ENCODE data around the gene TBC1D16.

Gene TBC1D16

DNA sequence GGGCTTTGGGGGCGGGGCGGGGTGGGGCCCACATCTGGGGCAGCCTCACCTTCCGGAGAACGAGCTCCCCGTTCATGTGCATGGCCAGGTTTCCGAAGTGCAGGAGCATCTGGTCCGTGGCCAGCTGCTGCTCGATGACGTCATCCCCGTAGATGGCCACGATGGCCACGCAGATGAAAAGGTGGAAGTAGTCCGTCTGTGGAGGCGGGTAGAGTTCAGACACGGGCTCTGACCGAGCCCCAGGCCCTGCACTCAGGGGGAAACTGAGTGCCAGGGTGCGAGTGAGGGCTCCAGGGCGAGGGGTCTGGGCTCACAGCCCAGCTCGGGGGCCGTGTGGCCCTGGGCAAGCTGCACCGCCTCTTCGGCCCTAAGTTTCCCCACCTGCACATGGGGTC is 93.7 kb downstream of the TBC1D16 start:
- TF ChIP-seq POLR2A (IDR thresholded peaks at IDR 0.05; ENCODE audit: low read depth, low read length) (no peak), TAF1 (IDR thresholded peaks at IDR 0.05; ENCODE audit: borderline replicate concordance, low read depth, low read length) (no peak), POLR2AphosphoS5 (IDR thresholded peaks at IDR 0.05; ENCODE audit: low read depth, low read length) (no peak)
- DNase-seq (ENCODE audit: insufficient read length), result no peak
- no peak for FAIRE-seq

DNA sequence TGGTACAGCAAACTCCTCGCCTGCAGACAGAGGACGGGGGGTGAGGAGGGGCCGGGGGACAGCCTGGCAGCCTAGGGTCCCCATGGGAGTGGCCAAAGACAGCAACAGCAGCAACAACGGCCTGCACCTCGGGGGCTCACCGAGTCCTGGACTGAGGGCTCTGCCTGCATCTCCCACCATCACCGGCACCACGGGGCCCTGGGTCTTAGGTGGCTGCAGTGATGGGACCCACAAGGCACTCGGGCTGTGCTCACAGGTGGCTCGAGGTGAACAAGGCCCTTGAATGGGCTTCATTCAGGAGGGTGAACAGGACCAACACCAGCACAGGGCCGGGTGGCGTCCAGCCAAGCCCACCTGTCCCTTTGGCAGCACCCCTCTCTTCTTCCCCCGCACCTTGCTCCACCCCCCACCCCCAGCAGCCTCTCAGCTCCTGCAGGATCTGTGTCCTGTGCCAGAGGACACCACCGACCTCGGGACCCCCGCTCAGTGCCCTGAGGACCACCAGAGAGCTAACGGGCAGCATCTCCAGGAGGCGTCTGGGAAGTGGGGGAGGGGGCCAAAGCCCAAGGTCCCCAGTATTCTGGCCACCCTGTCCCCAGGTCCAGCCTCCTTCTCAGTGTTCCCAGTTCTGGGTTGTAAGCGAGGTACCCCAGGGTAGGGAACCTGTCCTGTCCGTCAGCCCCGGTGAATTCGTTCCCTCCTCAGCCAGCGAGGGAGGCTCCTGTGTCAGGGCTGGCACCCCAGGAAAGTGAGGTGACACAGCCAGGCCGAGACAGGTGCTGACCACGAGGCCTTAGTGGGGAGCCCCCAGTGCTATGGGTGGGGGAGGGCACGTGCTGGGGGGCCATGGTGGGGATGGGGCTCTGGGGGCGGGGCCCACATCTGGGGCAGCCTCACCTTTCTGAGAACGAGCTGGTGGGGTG is 94.3 kb downstream of the TBC1D16 start:
- DNase-seq (ENCODE audit: insufficient read length) (no peak), FAIRE-seq (no peak)
- TF ChIP-seq POLR2AphosphoS5 (IDR thresholded peaks at IDR 0.05; ENCODE audit: low read depth, low read length) (no peak), TAF1 (IDR thresholded peaks at IDR 0.05; ENCODE audit: borderline replicate concordance, low read depth, low read length) (no peak), POLR2A (IDR thresholded peaks at IDR 0.05; ENCODE audit: low read depth, low read length) (no peak)

DNA sequence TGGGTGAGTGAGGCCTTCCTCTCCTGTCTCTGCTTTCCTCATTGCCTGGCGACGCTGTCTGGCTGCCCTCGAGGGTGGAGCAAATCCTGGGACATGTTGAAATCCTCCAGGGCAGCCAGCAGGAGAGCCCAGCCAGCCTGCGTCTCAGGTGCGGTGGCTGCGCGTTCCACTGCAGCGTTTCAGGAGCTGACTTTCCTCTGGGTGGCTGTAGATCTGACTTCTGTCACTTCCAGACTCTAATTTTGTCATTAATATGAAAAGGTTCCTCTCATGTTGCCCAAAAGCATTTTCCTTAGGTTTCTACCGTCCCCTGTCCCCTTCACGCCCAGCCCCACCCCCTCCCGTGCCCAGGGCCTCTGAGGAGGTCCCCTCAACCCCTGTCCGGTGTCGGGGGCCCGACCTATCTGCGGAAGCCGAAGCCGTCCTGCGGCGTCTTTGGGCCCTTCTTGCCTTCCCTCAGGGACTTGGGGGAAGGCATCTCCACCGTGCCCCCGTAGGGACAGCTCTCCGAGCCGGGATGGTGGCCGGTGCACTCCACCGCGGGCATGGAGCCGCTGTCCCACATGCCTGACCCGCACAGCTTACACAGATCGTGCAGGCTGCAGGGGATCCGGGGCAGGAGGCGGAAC is 95.1 kb downstream of the TBC1D16 start:
- DNase-seq (ENCODE audit: insufficient read length) (no peak), FAIRE-seq (no peak)

DNA sequence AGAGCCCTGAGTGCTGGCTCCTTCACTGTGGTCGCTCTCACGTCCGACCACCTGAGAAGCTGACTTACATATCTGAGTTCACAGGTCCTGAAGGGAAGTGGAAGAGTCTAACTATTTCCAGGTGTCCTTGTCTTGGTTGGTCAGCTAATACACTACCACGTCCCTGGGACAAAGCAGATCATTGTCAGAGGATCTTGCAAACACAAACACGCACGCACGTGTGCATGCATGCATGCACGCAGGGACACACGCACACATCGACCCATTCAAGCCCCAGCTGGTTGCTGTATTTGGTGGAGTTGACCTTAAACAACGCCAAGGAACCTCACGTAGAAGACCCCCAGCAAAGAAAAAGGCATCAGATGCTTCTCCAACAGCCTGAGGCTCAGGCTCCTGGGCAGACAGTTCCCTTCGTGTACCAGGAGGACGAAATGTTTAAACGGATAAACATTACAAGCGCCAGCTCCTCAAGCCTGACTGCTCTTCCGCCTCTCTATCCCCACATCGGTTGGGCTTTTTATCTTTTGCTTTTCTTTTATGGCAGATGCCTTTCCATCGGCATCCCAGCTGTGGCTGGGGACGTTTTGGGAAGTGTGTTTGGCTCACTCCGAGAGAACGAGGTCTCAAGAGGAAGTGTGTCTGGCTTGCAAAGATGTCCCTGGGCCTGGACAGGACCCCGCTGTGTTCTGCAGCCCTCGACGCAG is 95.8 kb downstream of the TBC1D16 start:
- FAIRE-seq (no peak), DNase-seq (ENCODE audit: insufficient read length) (no peak)

More for the DNA sequence above, 95.1 kb downstream of the TBC1D16 start:
- TF ChIP-seq TAF1 (IDR thresholded peaks at IDR 0.05; ENCODE audit: borderline replicate concordance, low read depth, low read length) (no peak), POLR2A (IDR thresholded peaks at IDR 0.05; ENCODE audit: low read depth, low read length) (no peak), POLR2AphosphoS5 (IDR thresholded peaks at IDR 0.05; ENCODE audit: low read depth, low read length) (no peak)

DNA sequence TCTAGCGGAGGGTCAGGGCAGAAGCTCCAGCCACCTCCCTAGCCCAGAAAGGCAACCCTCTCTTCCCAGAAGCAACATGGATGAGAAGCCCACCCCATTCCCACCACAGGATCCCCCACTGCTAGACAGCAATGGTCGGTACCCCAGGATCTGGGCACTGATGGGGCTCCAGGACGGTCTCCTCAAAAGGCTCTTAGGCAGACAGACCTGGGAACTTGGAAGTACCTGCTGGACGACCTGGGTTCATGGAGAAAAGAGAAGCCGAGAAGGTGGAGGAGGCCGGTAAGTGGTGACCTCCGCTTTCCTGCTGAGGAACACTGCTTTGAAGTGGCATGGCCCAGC is 96.6 kb downstream of the TBC1D16 start:
- DNase-seq (ENCODE audit: insufficient read length) (no peak), FAIRE-seq (no peak)
- no peak for TF ChIP-seq POLR2A (IDR thresholded peaks at IDR 0.05; ENCODE audit: low read depth, low read length)
- no peak for TF ChIP-seq TAF1 (IDR thresholded peaks at IDR 0.05; ENCODE audit: borderline replicate concordance, low read depth, low read length)
- no peak for TF ChIP-seq POLR2AphosphoS5 (IDR thresholded peaks at IDR 0.05; ENCODE audit: low read depth, low read length)

More for the DNA sequence above, 95.8 kb downstream of the TBC1D16 start:
- TF ChIP-seq POLR2A (IDR thresholded peaks at IDR 0.05; ENCODE audit: low read depth, low read length) (no peak), TAF1 (IDR thresholded peaks at IDR 0.05; ENCODE audit: borderline replicate concordance, low read depth, low read length) (no peak), POLR2AphosphoS5 (IDR thresholded peaks at IDR 0.05; ENCODE audit: low read depth, low read length) (no peak)

DNA sequence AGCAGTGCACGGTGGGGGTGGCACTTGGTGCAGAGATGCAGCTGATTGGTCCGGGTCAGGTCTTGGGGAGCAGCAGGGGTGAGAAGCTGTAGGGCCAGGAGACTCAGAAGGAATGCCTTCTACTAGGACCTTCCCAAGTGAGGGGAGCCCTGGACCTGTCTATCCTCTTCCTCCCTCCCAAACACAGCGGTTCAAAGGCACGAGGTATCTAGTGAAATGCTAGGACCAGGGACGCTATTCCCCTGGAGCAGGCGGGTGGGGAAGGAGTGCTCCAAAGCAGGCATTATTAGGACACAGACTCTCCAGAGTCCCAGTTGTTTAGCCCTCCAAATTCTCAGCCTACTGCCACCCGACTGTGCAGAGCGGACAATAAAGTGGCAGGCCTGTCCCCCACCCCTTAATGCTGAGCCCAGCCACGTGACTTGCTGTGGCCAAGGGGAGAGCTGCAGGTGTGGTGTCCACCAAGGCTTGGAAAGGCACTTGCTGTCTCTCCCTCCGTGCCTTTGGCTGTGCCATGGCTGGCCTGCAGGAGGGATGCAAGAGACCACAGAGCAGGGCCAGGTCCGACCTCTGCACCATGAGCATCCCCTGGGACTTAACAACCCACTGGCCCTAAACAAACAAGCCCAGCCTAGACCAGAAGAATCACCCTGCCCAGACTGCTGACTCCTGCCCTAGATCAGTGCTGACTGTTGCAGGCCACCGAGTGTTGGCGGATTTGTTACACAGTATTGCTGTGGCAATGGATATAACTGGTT is 97.2 kb downstream of the TBC1D16 start:
- FAIRE-seq (no peak), DNase-seq (ENCODE audit: insufficient read length) (no peak)
- TF ChIP-seq POLR2A (IDR thresholded peaks at IDR 0.05; ENCODE audit: low read depth, low read length) (no peak), TAF1 (IDR thresholded peaks at IDR 0.05; ENCODE audit: borderline replicate concordance, low read depth, low read length) (no peak), POLR2AphosphoS5 (IDR thresholded peaks at IDR 0.05; ENCODE audit: low read depth, low read length) (no peak)

DNA sequence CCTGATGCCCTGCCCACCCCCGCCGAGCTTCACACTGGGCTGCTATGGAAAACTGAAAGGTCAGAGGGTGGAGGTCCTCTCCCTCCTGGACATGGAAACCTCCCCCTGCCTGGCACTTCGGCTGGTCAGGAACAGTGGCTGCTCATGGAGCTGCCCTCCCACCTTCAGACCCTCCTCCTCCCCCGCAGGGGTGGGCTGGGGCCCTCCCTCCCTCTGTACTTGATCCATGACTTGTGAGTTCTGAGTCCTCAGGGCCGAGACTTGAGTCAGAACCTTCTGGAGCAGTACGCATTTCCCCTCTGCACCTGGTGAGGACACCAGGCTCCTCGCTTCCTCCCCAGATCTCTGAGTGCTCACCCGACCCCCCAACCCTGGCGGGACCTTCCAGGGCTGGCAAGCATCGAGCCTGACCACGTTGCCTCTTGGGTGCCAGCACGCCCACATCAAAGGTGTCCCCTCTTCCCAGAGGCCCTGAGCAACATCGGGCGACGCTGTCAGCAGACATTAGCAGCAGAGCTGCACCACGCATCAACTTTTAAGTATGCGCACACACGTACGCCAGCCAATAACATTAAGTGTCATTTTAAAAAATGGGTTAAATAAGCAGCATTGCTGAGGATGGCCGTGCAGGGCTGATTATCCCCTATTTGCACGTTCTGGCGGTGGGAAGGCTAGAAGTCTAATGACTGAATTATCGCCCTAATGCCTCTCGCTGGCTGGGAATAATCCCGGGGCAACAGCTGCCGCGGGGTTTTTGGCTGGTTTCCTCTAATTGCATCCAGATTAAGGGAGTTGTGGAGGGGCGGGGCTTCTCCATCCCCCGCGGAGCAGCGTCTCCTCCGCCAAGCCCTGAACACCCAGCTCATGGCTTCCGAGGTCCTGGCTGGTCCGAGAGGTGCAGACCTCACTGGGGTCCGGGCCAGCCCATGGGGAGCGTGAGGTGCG is 98.0 kb downstream of the TBC1D16 start:
- no peak for FAIRE-seq
- TF ChIP-seq POLR2A (IDR thresholded peaks at IDR 0.05; ENCODE audit: low read depth, low read length) (no peak), TAF1 (IDR thresholded peaks at IDR 0.05; ENCODE audit: borderline replicate concordance, low read depth, low read length) (no peak), POLR2AphosphoS5 (IDR thresholded peaks at IDR 0.05; ENCODE audit: low read depth, low read length) (no peak)

DNA sequence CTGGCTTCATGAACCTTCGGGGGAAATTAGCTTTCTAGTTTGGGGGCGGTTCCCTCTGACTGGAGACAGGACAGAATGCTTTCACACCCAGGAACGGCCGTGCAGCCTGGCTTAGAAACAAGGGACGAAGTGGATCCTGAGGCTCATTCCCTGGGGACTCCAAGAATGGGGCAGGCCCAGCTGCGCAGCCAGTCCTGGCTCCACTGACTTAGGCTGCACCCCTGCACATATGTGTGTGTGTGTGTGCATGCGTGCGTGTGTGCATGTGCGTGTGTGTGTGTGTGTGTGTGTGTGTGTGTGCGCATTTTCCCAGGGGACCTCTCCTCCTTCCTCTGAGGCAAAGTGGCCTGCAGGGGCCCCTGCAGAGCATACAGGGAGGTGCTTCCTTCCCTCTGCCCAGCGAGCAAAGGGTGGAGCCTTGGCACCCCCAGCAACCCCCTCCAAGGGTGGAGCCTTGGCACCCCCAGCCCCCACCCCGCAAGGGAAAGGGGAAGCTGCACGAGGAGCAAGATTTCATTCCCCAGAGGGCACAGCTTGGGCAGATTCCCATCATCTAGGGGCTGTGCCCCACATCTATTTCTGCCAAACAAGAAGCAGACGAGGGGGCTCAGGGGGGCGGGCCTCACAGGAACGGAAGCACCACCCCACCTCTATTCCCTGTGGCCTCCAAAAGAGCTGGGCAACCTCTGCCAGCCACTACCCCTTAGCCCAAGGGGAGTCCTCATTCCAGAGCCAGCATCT is 98.9 kb downstream of the TBC1D16 start:
- FAIRE-seq, result no peak
- no peak for DNase-seq (ENCODE audit: insufficient read length)
- TF ChIP-seq POLR2AphosphoS5 (IDR thresholded peaks at IDR 0.05; ENCODE audit: low read depth, low read length) (no peak), POLR2A (IDR thresholded peaks at IDR 0.05; ENCODE audit: low read depth, low read length) (no peak), TAF1 (IDR thresholded peaks at IDR 0.05; ENCODE audit: borderline replicate concordance, low read depth, low read length) (no peak)

More for the DNA sequence above, 98.0 kb downstream of the TBC1D16 start:
- no peak for DNase-seq (ENCODE audit: insufficient read length)

DNA sequence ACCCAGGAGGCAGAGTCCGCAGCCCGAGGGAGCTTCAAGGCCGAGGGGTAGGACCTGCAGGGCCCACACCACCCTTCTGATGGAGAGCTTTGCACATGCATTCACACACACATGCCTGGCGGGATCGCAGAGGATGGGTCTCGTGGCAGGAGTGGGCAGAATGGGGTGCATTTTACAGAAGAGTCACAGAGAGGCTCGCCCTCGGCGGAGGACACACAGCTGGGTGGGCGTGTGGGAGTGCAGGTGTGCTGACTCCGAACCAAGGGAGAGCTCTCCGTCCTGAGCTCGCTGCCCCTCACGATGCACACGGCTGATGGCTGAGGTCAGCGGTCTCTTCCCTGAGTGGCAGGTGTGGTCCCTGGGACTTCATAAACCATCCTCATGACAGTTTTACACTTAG is 99.6 kb downstream of the TBC1D16 start:
- no peak for TF ChIP-seq POLR2AphosphoS5 (IDR thresholded peaks at IDR 0.05; ENCODE audit: low read depth, low read length)
- no peak for TF ChIP-seq TAF1 (IDR thresholded peaks at IDR 0.05; ENCODE audit: borderline replicate concordance, low read depth, low read length)
- no peak for TF ChIP-seq POLR2A (IDR thresholded peaks at IDR 0.05; ENCODE audit: low read depth, low read length)
- FAIRE-seq (no peak), DNase-seq (ENCODE audit: insufficient read length) (no peak)

All from GM12892 (cell line).